Measurements from ENCODE around the gene THAP11. TPM values are rescaled to one million over a fixed set of nuclear protein-coding genes. Genes with fewer than 3 reads are reported as not detected.

The THAP11 gene
- total and polyA plus RNA-seq, 2 of the 13 experiments (the other 11 are each of a cell fraction or from before 2014, with no cell fraction given) = 44.2 to 53.4 TPM

GRCh38 chr16:67857547-67858233 is 15.6 kb downstream of the THAP11 start (continued):
- TF ChIP-seq ZNF205 (CRISPR knock-in tag; IDR thresholded peaks at IDR 0.05) (no peak; the same call in 1 of the 2 replicates), ZNF839 (CRISPR knock-in tag; IDR thresholded peaks at IDR 0.05; ENCODE audit: borderline replicate concordance) (no peak), ZNF207 (IDR thresholded peaks at IDR 0.05; ENCODE audit: borderline replicate concordance) (no peak), MAFF (IDR thresholded peaks at IDR 0.05; ENCODE audit: low read depth, low read length) (peak; percentile 48; the same call in 1 of the 2 replicates), ZNF670 (CRISPR knock-in tag; IDR thresholded peaks at IDR 0.05; ENCODE audit: borderline replicate concordance) (no peak), GLI4 (CRISPR knock-in tag; IDR thresholded peaks at IDR 0.05; ENCODE audit: borderline replicate concordance) (no peak), CHD2 (IDR thresholded peaks at IDR 0.05; ENCODE audit: low read depth, low read length) (no peak), NCOR1 (IDR thresholded peaks at IDR 0.05; ENCODE audit: borderline replicate concordance, low read length) (peak; percentile 75; the same call in 1 of the 2 replicates), ZNF326 (CRISPR knock-in tag; IDR thresholded peaks at IDR 0.05; ENCODE audit: borderline replicate concordance) (no peak), ZKSCAN1 (IDR thresholded peaks at IDR 0.05; ENCODE audit: low read length) (0 out of 2 replicates have a peak, but pooled peaks have one; percentile 28), ZNF615 (CRISPR knock-in tag; IDR thresholded peaks at IDR 0.05; ENCODE audit: borderline replicate concordance) (no peak), HHEX (CRISPR knock-in tag; IDR thresholded peaks at IDR 0.05) (no peak), ZNF761 (CRISPR knock-in tag; conservative IDR thresholded peaks at IDR 0.05) (no peak), ZSCAN25 (CRISPR knock-in tag; IDR thresholded peaks at IDR 0.05) (0 out of 2 replicates have a peak, but pooled peaks have one; percentile 24), SRF (IDR thresholded peaks at IDR 0.05; ENCODE audit: low read depth, low read length) (0 out of 2 replicates have a peak, but pooled peaks have one; percentile 38), ZNF44 (CRISPR knock-in tag; IDR thresholded peaks at IDR 0.05) (peak; percentile 55; the same call in 1 of the 2 replicates), AHR (CRISPR knock-in tag; IDR thresholded peaks at IDR 0.05) (no peak), TEAD2 (CRISPR knock-in tag; IDR thresholded peaks at IDR 0.05) (no peak), HES4 (CRISPR knock-in tag; IDR thresholded peaks at IDR 0.05; ENCODE audit: borderline replicate concordance) (no peak), ZMYM3 (CRISPR knock-in tag; IDR thresholded peaks at IDR 0.05) (no peak), FOXJ3 (CRISPR knock-in tag; IDR thresholded peaks at IDR 0.05; ENCODE audit: borderline replicate concordance) (peak; percentile 71; the same call in 1 of the 2 replicates), SMAD9 (CRISPR knock-in tag; IDR thresholded peaks at IDR 0.05) (no peak), PBX3 (CRISPR knock-in tag; IDR thresholded peaks at IDR 0.05; ENCODE audit: borderline replicate concordance) (no peak), ZNF513 (CRISPR knock-in tag; conservative IDR thresholded peaks at IDR 0.05) (no peak), ZMYM4 (CRISPR knock-in tag; IDR thresholded peaks at IDR 0.05) (no peak), ZNF790 (CRISPR knock-in tag; IDR thresholded peaks at IDR 0.05; ENCODE audit: borderline replicate concordance) (no peak), NR3C1 (CRISPR knock-in tag; IDR thresholded peaks at IDR 0.05) (no peak), ZNF773 (CRISPR knock-in tag; IDR thresholded peaks at IDR 0.05; ENCODE audit: borderline replicate concordance) (no peak)

Measured in HepG2 (cell line).